GF-D8 (cell line): ENCODE results near the gene SSTR5.
"Not testable (repeated sequence)": the region's sequence is repeated elsewhere in the genome, so short reads cannot be mapped to it uniquely, and the experiment has no call there.

Source experiments
- DNase-seq: peaks from one replicate; lab custom pipeline; 2025; lab: John Stamatoyannopoulos, UW

SSTR5 gene

DNA sequence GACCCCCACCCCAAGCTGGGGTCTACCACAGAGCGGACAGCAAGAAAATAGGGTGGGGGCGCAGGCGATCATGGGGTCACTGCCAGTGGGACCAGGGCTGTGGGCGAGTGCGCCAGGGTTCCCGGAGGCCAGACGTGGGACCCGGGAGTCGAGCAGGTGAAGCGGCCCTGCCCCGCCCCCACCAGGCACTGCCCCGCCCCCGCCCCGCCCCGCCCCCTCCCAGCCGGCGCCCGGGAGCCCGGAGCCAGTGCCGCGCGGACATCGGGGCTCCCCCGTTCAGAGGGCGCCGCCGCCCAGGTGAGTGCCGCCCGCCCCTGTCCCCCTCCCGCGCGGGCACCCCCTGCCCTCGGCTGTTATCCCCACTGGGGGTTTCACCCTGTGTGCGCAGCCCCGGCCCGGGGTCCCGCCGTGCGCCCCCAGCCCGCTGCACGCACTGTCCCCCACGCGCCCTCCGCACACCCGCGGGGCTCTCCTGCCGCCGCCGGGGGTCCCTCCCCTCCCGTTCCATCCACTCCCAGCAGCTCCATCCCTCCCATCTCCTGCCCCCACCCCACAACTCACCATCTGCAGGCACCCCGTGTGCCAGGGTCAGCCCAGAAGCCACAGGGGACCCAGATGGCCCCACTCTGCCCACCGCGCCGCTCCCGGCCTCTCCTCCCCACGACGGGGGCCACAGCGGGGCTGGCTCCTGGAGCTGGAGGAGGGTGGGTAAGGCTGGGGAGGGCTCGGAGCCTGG lies at the start of gene SSTR5:
SSTR5 (plus strand) TSS at position 222 of the 736 bp plus-strand sequence. CDS start 6,122 bp downstream, outside the sequence.
- DNase-seq: no peak

DNA sequence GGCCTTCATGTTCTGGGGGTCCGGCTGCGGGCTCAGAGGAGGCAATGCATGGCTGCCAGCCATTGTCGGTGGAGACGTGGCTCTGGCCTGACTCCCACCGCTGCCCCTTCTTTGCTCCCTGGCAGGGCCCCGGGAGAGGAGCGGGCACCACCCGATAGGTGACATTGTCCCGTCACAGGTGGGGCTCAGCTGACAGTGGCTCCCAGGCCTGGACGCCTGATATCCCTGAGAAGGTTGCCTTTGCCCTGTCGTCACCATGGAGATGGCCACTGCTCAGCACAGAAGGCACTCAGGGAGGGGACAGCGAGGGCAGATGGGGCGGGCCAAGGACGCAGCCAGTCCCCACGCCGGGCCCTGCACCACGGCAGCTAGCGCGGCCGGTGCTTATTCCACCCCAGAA lies 48.4 kb upstream of the SSTR5 start:
- DNase-seq: no peak

DNA sequence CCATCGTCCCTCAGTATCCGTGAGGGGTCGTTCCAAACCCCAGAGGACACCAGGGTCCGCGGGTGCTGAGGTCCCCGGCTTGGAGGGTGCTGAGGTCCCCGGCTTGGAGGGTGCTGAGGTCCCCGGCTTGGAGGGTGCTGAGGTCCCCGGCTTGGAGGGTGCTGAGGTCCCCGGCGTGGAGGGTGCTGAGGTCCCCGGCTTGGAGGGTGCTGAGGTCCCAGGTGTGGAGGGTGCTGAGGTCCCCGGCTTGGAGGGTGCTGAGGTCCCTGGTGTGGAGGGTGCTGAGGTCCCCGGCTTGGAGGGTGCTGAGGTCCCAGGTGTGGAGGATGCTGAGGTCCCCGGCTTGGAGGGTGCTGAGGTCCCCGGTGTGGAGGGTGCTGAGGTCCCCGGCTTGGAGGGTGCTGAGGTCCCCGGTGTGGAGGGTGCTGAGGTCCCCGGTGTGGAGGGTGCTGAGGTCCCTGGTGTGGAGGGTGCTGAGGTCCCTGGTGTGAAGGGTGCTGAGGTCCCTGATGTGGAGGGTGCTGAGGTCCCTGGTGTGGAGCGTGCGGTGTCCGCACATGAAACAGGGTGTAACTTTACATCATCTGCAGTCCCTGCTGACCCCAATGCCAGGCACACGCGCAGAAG lies 47.3 kb upstream of the SSTR5 start:
- DNase-seq: not testable (repeated sequence)

DNA sequence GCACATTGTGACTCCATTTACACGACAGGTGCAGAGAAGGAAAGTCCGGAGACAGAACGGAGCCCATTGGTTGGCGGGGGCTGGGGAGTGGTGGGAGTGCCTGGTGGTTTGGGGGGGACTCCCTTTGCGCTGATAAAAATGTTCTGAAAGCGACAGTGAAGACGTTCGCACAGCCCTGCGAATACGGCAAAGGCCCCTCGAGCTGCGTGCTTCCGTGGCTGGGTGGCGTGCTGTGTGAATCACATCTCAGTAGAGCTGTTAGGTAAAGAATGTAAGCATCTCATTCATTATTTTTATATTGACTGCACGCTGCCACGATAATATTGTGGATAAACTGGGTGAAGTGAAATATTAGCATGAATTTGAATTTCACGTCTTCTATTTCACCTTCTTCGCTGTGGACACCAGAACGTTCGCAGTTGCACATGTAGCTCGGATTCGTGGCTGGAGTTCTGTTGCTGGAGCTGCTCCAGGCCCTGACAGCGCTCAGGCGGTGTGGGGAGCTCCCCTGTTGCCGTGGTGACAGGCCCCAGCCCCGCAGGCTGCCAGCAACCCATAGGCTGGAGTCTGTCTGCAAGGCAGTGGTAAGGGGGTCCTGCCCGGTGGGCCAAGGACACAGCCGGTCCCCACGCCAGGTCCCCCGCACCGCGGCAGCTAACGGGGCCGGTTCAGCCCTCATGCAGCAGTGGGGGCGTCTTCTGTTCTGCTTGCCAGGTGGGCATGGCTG lies 46.3 kb upstream of the SSTR5 start:
- DNase-seq: no peak

DNA sequence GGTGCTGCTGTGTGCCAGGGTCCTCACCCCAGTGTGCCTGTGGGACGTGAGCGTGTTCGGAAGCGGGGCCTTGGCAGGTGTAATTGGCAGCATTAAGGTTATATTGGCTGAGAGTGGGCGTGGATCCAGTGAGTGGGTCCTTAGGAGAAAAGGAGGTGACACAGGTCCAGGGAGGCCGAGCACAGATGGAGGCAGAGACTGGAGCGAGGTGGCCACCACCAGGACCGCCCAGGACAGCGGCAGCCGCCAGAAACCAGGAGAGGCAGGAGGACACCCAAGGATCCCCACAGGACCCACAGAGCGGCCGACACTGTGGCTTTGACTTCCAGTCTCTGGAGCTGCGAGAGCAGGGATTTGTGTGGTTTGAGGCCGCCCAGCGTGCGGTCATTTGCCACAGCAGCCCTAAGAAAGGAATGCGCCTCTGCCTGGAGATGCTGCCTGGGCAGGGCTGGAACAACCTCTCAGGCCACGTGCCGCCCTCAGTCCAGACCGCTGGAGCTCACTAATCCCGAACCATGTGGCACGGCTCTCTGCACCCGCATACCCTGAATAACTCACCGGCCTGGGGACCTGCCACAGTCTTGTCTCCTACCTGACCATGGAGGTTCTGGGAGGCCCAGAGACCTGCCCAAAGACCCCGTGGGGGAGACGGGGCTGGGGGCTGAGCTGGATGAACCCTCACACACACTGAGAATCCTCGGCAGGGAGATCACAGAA lies 45.6 kb upstream of the SSTR5 start:
- no peak for DNase-seq

DNA sequence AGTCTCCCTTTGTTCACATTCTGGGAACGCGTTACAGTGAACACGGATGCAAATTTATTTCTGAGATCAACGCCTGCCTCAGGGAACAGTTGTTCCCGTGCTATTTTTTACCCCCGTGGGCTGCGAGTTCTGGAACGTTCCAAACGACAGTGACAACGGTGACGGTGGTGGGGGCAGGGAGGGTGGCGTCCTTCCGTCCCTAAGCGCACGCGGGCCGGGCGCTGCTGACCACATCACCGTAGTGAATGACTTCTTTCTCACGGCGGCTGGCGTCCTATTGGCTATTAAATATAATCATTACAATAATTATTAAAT lies 45.1 kb upstream of the SSTR5 start:
- no peak for DNase-seq

DNA sequence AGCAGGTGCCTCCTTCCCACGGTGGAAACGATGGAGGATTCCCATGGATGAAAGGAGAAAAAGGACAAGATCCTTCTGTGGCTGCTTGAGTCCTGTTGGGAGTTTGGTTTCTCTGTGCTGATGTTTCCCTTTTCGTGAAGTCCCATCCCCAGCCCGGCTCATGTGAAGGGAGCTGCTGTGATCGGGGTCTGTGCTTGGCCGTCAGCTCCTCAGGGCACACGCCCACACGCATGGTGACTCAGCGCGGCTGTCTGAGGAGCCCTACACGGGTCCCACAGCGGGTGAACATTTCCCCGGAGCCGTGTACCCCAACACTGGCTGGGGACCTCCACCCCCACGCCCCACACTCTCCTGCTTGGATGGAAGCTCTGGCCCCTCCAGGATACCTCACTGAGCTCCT lies 44.5 kb upstream of the SSTR5 start:
- DNase-seq: no peak

DNA sequence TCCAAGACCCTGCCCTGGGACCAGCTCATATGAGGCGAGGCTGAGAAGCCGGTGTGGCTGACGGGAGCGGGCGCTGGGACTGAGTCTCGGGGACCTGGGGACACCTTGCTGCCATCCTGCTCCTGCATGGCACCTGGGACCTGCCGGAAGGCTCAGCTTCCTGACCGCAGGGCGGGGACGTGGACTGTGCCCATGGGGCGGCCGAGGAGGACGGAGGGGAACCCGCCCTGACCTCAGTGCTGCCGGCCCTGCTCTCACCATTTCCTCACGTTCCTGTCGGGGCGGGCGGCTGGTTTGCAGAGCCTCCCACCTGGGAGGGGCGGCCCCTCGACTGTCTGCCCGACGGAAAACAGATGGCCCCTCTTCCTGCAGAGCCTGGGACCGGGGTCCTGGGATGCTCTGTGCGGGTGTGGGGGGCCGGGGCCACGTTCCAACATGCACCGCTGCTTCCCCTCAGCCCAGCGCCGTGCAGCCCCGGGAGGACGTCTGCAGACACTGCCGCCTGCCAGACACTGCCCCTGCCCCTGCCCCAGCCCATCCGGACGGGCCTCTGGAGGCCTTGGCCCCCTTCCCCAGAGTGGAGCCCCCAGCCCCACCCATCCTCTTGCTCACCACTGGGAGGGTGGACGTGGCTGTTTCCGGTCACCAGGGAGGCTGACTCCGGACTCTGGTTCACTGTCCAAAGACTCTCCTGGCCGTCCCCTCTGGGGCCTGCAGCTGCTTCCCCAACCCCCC lies 43.9 kb upstream of the SSTR5 start:
- DNase-seq: no peak

DNA sequence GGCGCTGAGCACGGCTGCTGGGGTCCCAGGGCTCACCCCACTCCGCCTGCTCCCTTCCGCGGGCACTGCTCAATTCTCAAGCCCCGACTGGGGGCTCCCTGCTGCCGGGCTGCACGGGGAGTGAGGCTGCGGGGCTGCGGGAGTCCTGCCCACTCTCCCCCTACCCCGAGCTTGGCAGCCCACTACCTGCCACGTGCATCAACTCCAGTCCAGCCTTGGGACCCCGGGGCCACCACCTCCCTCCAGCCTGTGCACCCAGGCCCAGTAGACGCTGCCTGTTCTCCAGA lies 43.3 kb upstream of the SSTR5 start:
- no peak for DNase-seq

DNA sequence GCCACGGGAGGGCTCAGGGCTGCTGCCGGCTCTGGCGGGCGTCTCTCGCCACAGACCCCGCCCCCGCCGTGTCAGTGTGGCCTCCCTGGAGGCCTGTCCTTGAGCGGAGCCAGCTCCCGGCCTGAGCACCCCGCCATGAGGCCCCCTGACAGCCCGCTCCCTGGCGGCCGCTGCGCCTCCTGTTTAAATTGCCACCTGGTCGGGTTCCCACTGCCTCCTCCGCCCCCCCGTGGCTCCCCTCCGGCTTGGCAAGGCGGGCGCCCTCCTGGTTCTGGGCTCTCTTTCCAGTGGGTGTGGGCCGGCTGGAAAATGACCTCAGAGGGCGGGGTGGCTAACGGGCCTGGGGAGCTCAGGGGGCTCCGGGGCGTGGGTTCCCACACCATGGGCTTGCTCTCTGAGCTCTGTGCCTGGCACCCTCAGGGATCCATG lies 42.1 kb upstream of the SSTR5 start:
- DNase-seq: no peak

DNA sequence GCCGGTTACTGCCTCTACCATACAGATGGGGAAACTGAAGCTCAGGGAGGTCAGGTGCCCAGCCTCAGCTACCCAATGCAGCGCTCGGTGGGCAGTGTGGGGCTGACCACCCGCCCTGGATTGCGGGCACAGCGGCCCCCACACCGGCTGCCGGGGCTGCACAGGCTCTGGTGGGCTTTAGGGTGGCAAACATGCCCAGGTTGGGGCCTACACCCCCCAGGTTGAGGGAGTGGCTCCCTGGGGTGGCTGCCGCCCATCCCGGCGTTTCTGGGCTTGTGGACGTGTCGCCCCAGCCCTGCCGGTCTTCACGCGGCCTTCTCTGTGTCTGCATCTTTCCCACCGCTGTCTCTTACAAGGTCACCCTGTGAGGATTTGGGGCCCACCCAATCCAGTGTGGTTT lies 40.9 kb upstream of the SSTR5 start:
- DNase-seq: no peak

DNA sequence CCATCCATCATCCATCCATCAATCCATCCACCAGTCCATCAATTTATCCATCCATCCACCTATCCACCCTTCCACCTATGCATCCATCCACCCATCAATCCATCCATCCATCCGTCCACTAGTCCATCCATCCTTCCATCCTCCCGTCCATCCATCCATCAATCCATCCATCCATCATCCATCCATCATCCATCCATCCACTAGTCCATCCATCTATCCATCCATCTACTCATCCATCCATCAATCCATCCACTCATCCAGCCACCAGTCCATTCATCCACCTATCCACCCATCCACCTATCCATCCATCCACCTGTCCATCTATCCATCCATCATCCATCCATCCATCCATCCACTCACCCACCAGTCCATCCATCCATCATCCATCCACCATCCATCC lies 39.9 kb upstream of the SSTR5 start:
- no peak for DNase-seq

DNA sequence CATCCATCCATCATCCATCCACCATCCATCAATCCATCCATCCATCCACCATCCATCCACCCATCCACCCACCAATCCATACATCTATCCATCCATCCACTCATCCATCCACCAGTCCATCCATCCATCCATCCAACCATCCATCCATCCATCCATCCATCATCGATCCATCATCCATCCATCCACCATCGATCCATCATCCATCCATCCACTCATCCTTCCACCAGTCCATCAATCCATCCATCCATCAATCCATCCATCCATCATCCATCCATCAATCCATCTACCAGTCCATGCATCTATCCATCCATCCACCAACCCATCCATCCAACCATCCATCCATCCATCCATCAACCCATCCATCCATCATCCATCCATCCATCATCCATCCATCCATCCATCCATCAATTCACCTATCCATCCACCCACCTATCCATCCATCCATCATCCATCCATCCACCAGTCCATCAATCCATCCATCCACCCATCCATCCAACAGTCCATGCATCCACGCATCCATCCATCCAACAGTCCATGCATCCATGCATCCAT lies 39.3 kb upstream of the SSTR5 start:
- no peak for DNase-seq

DNA sequence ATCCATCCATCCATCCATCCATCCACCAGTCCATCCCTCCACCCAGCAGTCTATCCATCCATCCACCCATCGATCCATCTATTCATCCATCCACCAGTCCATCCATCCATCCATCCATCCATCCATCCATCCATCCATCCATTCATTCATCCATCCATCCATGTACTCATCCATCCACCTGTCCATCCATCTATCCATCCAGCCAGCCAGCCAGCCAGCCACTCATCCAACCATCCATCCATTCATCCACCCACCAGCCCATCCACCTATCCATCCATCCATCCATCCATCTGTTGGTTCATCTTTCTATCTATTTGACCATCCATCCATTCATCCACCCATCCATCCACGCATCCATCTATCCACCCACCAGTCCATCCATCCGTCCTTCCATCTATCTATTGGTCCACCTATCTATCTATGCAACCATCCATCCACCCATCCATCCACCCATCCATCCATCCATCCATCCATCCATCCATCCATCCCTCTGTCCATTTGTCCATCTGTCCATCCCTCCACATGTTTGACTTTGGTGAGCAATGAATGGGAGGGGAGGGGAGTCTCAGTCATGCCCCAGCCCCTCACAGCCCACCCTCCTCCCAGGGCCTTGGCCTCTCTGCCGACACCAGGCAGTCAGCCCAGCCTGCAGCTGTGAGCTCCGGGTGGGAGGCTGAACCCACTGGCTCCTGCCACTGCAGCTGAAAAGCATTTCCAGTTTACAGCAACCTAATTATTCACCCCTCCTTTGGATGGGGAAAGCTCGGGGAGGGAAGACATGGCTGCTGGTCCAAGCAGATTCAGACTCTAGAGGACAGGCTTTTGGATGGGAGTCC lies 38.1 kb upstream of the SSTR5 start:
- DNase-seq: no peak

DNA sequence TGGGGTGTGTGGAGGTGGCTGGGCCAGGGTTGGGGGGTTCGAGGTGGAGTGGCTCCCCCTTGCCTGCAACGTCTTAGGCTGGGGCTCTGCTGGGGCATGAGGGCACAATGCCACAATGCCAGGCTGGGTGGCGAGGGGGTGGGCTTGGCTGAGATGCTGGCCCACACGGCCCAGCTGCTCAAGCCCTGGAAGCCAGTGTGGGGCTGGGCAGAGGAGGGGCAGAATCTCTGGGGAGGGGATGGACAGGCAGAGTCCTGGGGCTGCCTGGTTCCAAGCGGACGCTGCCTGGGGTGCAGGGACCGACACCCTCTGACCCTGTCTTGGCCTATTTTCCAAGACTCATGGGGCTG lies 37.5 kb upstream of the SSTR5 start:
- DNase-seq: no peak

DNA sequence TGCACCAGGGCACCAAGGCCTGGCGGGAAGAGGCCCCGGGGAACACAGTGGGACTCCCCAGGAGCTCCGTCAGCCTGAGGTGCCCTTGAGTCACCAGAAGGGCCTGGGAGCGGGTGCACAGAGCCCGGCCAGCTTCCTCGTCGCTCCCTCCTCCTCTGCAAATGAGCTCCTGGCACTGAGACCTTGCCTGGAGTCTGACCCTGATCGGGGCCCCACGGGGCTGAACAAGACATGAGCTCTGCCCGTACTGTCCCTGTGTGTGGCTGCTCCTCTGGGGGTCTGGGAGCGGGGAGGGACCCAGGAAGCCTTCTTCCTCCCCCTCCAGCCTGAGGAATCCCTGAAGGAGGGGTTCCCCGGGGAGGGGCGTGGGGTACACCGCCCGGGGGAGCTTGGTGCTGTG lies 36.4 kb upstream of the SSTR5 start:
- DNase-seq: no peak

DNA sequence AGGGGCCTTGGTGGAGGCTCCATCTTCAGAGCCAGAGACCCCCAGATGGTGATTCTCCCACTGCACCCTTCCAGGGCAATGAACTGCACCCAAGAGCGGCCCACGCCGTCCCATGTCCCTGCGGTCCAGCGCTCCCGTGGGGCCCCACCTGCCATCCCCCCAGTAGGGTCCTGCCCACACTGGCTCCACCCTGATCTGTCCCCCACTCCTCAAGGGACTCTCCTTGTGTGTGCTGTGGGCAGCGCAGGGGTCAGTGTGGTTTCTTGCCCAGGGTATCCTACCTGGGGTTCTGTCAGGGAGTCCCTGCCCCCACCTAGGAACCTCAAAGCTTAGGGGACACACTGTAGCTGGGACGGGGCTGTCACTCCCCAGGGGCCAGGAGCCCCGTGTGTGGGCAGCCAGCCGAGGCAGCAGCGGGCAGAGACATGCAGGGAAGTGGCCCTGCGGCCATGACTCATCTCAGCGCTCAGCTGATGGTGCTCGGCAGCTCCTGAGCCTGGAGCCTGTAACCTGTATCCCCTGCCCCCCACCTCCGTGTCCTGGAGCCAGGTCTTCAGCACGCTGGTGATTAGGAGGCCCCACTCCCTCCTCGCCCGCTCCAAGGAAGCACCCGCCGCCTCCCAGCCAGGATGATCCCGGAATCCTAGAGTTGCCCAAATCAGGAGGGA lies 35.7 kb upstream of the SSTR5 start:
- DNase-seq: no peak

DNA sequence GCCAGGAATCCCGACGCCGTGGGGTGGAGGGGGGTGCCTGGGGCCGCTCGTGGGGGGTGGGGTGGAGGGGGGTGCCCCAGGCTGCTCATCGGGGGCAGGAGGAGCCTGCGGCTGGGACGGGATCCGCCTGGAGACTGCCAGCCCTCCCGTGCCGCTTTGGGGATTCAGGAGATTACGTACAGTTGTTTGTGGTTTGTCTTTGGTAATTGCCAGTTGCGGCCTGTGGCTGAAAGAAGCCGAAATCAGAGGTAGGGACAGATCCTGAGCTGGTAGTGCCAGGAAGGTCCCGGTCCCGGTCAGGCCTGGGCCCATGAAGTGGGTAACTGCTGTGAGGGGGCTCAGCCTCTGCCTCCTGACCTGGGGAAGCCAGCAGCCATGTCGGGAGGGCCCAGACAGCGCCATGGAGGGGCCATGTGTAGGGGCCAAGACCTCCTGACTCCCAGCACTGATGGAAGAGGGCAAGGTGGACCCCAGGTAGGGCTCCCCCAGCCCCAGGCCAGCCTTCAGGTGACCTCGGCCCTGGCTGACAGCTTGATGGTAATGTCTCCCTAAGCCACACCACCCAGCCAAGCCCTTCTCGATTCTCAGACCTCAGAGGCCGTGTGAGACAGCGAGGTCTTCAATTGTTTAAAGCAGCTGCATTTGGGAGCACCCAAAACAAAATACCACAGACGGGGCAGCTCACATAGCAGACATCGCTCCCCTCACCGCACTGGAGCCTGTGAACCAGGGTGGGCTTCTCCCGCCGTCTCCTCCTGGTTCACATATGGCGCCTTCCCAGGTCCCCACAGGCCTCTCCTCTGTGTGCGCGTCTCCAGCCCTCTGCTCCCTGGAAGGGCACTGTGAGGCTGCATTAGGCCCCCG lies 34.9 kb upstream of the SSTR5 start:
- DNase-seq: no peak

DNA sequence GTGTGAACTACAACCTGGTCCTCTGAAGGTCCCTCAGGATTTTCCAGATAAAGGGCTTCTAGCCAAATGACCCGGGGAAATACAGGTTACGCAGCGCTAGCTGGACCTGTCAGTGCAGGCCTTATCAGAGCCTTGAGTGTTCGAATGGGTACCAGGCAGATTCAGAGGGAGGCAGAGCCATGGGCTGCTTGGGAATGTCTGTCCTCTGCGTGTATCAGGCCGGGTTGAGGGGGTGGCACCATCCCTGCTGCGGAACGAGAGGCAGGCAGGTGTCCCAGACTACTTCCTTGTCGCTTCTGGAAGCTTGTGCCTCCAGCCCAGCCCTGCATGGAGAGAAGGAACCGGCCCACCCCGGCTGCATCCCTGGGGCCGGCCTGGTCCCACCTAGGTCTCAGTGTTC lies 33.6 kb upstream of the SSTR5 start:
- DNase-seq: no peak

DNA sequence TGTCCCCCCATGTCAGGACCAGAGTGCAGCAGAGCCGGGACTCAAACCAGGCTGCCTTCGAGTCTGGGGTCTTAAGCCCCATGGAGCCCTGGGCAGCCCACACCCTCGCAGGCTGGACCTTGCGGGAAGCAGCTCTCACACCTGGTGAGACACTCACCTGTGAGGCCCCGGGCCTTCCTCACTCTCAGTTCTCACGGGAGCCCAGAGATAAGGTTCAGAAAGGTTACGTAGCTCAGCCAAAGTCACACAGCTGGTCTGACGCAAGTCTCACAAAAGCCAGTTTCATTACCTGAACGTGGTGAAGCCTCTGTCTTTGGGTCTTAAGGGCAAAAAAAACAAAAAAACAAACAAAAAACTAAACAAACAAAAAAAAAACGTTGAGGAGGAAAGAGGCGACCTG lies 32.8 kb upstream of the SSTR5 start:
- DNase-seq: no peak
